HG03175 (cell line): ENCODE results near the gene PNPT1.
"Not testable (repeated sequence)": the region's sequence is repeated elsewhere in the genome, so short reads cannot be mapped to it uniquely, and the experiment has no call there.

Experiments
- ATAC-seq: cut with Tn5 transposase; IDR thresholded peaks from one replicate; pipeline ENCODE4 v1.9.1; 2021; ENCODE audit warnings: mild to moderate bottlenecking, moderate library complexity; ENCODE audit not compliant: unreplicated experiment

The PNPT1 gene

DNA sequence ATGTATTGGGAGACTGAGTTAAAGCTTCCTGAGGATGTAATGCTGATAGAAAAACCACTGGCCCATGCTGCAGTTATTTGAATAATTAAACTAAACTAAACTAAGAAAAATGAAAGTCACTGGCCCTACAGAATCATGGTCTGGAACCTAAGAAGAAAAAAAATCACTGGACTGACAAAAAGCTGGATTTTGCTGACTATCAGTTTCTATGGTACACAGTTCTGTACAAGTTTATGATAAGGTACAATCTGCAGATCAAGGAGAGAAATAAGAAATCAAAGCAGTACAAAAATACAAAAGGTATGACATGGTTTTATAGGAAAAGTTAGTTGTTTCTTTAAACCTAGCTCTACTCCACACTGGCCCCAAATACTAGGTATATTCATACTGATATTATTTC lies 91.8 kb downstream of the PNPT1 start:
- no peak for ATAC-seq

DNA sequence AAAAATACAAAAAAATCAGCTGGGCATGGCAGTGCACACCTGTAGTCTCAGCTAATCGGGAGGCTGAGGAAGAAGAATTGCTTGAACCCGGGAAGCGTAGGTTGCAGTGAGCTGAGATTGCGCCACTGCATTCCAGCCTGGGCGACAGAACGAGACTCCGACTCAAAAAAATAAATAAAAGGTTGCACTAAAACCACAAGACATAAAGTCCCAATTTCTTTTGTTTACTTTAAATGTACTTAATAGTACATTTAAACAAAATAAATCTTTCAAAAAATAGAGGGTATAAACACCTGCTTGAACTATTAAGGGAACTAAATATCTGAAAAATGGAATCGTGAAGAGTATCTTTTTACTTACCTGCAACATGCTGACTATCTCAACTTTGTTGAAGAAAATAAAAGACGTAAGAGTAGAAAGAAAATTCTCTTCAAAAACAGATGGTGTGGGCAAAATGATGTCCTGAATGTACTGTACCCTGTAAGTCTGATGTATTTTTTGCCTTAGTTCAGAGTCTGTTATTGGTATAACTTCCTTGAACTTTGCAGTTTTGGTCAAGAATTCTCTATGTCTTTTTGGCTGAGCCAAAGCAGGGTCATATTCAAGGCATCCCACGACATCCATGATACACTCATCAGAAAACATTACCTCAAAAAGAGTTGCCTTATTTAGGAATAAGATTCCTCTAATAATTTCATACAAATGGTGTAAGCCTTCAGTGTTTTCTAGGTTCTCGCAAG lies 95.4 kb downstream of the PNPT1 start:
- ATAC-seq = no peak

DNA sequence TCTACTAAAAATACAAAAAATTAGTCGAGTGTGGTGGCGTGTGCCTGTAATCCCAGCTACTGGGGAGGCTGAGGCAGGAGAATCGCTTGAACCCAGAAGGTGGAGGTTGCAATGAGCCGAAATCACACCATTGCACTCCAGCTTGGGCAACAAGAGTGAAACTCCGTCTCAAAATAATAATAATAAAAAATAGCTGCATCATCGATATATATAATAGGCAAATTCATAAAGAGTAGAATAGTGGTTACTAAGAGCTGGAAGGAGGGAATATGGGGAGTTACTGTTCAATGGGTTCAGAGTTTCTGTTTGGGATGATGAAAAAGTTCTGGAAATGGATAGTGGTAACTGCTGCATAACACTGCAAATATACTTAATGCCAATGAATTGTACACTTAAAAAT lies 96.8 kb downstream of the PNPT1 start:
- not testable (repeated sequence) for ATAC-seq

DNA sequence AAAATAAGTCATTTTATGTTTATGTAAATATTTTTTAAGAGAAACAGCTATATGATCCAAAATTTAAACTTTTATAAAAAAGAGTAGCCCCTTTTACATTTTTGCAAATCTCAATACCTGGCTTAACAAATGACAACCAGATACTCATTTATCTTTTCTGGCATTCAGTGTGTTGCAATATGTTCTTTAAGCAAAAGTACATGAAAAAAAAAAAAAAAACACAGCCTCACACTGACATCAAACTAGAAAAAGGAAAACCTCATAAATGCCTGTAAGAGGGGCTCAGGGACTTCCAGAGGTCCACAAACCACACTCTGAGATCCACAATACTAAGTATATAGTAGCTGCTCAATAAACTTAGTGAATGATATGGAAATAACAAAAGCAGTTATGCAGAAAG lies 98.1 kb downstream of the PNPT1 start:
- no peak for ATAC-seq

DNA sequence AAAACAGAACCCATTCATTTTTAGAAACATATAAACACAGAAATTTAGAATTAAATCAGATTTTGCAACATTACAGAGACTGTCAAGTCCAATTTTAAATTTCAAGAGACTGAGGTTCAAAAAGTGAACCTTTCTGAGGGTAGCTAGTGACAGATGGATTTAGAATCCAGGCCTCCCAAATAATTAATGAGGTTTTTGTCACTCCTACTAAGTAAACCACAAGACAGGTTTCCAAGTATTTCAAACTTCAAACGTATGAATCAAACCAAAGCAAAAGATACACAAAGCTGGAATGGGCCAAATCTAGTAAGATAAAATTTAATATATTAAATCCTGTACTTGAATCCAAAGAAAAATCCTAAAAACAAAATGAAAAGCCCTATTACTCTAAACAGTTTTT lies 101.5 kb downstream of the PNPT1 start:
- ATAC-seq = no peak

DNA sequence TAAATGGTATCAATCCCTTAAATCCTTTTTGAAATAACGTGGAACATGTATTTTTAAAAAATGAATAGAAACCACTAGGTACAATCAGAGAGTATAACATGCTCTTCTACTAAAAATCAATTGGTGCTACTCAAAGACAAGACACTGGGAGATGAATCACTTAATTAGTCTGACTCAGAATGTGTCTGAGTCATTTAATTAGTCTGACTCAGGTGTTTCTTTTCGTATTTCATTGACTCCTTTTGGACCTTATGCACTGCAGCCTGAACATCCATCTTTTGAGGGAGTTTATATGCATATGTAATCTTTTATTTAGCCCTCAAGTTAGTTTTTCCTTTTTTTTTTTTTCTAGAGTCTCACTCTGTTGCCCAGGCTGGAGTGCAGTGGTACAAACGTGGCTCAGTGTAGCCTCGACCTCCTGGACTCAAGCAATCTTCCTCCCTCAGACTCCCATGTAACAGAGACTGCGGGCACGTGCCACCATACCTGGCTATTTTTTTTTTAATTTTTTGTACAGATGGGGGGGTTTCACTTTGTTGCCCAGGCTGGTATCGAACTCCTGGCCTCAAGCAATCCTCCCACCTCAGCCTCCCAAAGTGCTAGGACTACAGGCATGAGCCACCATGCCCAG lies 102.7 kb downstream of the PNPT1 start:
- ATAC-seq = peak; percentile 59

DNA sequence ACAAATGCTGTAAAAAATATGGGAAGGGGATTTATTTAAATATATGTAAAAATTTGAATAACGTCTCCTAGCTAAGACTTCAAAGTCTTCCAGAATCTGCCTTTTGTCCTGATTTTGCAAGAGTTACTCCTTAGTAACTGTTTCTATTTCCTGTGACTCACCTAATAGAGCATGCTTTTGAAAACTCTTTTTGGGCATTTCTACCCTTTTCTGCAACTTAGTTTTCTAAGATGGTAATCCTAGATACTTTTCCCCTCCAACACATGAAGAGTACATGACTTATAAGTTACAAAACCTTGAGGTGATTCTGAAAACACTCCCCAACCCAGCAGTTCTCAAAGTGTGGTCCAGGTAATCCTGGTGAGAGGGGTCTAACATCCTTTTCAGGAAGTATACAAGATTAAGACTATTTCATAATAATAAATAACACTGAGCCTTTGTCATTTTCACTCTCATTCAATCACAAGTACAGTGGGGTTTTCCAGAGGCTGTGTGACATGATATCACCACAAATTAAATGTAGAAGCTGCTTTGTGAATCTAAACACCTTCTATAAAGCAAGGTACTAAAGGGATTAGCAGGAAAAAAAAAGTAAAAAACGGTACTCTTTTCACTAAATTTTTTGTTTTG lies 108.1 kb downstream of the PNPT1 start:
- ATAC-seq = no peak
